ENCODE measurements around the gene TNRC6B. TPM values are rescaled to one million over a fixed set of nuclear protein-coding genes. Genes with fewer than 3 reads are reported as not detected.

The TNRC6B gene
- total and polyA plus RNA-seq, 2 experiments from 2014 or later: 46.9 to 87.8 TPM

DNA sequence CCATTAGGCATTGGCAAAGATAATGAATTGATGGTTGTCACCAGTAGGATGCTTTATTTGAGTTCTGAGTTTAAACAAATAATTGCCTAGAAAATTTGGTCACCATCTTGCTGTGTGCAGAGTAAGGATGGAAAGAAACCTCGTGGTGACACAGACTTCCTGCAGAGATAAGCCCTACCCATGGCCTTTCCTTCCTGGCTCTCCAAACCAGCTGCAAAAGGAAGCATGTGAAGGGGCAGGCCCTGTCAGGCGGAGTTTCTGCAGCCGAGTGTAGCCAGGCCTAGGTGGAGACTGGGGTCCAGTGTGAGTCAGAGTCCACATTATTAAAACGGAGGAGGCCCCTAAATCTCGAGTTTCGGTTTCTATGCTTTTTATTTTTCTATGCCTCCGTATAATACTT is 85.5 kb downstream of the TNRC6B start (continued):
- TF ChIP-seq, protein P1, sequence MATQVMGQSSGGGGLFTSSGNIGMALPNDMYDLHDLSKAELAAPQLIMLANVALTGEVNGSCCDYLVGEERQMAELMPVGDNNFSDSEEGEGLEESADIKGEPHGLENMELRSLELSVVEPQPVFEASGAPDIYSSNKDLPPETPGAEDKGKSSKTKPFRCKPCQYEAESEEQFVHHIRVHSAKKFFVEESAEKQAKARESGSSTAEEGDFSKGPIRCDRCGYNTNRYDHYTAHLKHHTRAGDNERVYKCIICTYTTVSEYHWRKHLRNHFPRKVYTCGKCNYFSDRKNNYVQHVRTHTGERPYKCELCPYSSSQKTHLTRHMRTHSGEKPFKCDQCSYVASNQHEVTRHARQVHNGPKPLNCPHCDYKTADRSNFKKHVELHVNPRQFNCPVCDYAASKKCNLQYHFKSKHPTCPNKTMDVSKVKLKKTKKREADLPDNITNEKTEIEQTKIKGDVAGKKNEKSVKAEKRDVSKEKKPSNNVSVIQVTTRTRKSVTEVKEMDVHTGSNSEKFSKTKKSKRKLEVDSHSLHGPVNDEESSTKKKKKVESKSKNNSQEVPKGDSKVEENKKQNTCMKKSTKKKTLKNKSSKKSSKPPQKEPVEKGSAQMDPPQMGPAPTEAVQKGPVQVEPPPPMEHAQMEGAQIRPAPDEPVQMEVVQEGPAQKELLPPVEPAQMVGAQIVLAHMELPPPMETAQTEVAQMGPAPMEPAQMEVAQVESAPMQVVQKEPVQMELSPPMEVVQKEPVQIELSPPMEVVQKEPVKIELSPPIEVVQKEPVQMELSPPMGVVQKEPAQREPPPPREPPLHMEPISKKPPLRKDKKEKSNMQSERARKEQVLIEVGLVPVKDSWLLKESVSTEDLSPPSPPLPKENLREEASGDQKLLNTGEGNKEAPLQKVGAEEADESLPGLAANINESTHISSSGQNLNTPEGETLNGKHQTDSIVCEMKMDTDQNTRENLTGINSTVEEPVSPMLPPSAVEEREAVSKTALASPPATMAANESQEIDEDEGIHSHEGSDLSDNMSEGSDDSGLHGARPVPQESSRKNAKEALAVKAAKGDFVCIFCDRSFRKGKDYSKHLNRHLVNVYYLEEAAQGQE (IDR thresholded peaks at IDR 0.05; ENCODE audit: unreplicated experiment): no peak
- TF ChIP-seq, protein P2, sequence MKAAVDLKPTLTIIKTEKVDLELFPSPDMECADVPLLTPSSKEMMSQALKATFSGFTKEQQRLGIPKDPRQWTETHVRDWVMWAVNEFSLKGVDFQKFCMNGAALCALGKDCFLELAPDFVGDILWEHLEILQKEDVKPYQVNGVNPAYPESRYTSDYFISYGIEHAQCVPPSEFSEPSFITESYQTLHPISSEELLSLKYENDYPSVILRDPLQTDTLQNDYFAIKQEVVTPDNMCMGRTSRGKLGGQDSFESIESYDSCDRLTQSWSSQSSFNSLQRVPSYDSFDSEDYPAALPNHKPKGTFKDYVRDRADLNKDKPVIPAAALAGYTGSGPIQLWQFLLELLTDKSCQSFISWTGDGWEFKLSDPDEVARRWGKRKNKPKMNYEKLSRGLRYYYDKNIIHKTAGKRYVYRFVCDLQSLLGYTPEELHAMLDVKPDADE (IDR thresholded peaks at IDR 0.05): no peak
- TF ChIP-seq EZH2phosphoT487 (IDR thresholded peaks at IDR 0.05; ENCODE audit: unreplicated experiment) (no peak), STAT1 (IDR thresholded peaks at IDR 0.05; ENCODE audit: unreplicated experiment) (no peak), ZNF114 (CRISPR knock-in tag; IDR thresholded peaks at IDR 0.05) (no peak), CTCF (conservative IDR thresholded peaks at IDR 0.05; ENCODE audit: low read depth in 2 of 2) (no peak)

DNA sequence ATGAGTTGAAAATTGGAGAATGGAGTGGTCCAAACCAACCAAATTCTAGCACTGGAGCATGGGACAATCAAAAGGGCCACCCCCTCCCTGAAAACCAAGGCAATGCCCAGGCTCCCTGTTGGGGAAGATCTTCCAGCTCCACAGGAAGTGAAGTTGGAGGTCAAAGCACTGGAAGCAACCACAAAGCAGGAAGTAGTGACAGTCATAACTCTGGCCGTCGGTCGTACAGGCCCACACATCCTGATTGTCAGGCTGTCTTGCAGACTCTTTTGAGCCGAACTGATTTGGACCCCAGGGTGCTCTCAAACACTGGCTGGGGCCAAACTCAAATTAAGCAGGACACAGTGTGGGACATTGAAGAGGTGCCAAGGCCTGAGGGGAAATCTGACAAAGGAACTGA is 88.1 kb downstream of the TNRC6B start:
- no peak for ATAC-seq
- no peak overlapping the region for H3K4me3 Mint-ChIP-seq
- H3K9me3 Mint-ChIP-seq: no peaks in the 10 kb centered on the region
- no peak overlapping the region for H2AFZ ChIP-seq
- no peak for DNase-seq (ENCODE audit: low spot score)
- no peaks in the 10 kb centered on the region for H3K4me1 ChIP-seq (ENCODE audit: insufficient read depth)
- peaks cover 15% of the 10 kb centered on the region; the same call in 1 of the 2 replicates for H3K36me3 ChIP-seq (ENCODE audit: insufficient read depth)
- peaks cover 3% of the 10 kb centered on the region for H3K27me3 Mint-ChIP-seq (ENCODE audit: insufficient read depth, low read depth, poor library complexity)
- no peaks in the 10 kb centered on the region for H3F3A ChIP-seq (replicated peaks; ENCODE audit: low read depth)
- no peak overlapping the region for H3K4me3 ChIP-seq
- no peak overlapping the region for H3K4me2 ChIP-seq
- peaks cover 11% of the 10 kb centered on the region for H3K4me1 Mint-ChIP-seq
- no peaks in the 10 kb centered on the region for H3K9me2 ChIP-seq (ENCODE audit: insufficient read depth)
- H3K36me3 Mint-ChIP-seq (ENCODE audit: low read depth): peaks cover 71% of the 10 kb centered on the region
- no peak overlapping the region for H3K27ac ChIP-seq (ENCODE audit: low read depth)
- peaks cover 6% of the 10 kb centered on the region; the same call in 1 of the 2 replicates for H4K20me1 ChIP-seq (replicated peaks; ENCODE audit: insufficient read depth)
- peak overlapping the region; percentile 22; the same call in 1 of the 2 replicates for H3K27ac Mint-ChIP-seq
- H3K27me3 ChIP-seq (ENCODE audit: insufficient read depth): no peaks in the 10 kb centered on the region
- H3K79me2 ChIP-seq (replicated peaks; ENCODE audit: insufficient read depth): peaks cover 63% of the 10 kb centered on the region
- TF ChIP-seq CREB1 (CRISPR knock-in tag; IDR thresholded peaks at IDR 0.05; ENCODE audit: low read depth) (no peak), NANOG (IDR thresholded peaks at IDR 0.05; ENCODE audit: borderline replicate concordance) (no peak), EZH2 (IDR thresholded peaks at IDR 0.05; ENCODE audit: low read depth, unreplicated experiment) (no peak), EZH2phosphoT487 (IDR thresholded peaks at IDR 0.05; ENCODE audit: unreplicated experiment) (no peak), CTCF (conservative IDR thresholded peaks at IDR 0.05; ENCODE audit: low read depth in 2 of 2) (no peak), ZNF114 (CRISPR knock-in tag; IDR thresholded peaks at IDR 0.05) (no peak), JUNB (IDR thresholded peaks at IDR 0.05; ENCODE audit: unreplicated experiment) (no peak), ZNF331 (CRISPR knock-in tag; IDR thresholded peaks at IDR 0.05; ENCODE audit: low read depth) (no peak), STAT1 (IDR thresholded peaks at IDR 0.05; ENCODE audit: unreplicated experiment) (no peak)
- TF ChIP-seq, protein P2 (IDR thresholded peaks at IDR 0.05): no peak
- TF ChIP-seq, protein P1 (IDR thresholded peaks at IDR 0.05; ENCODE audit: unreplicated experiment): no peak

Measured in GM23338 (cell line).